GM12878 (cell line): ENCODE results near the gene SYNPO.

Experiments
- EGR1 ChIP-seq, 2 experiments: IDR thresholded peaks; 1 replicate in 1 of 2; 2 replicates in 1 of 2; pipeline ENCODE4 v1.6.1; 2011 to 2012; ENCODE audit warnings: low read depth in 2 of 2, low read length in 2 of 2, borderline replicate concordance in 1 of 2, mild to moderate bottlenecking in 1 of 2, moderate library complexity in 1 of 2
- EZH2 ChIP-seq: IDR thresholded peaks from 2 replicates; pipeline ENCODE4 v1.6.1; 2012; ENCODE audit warnings: low read depth, mild to moderate bottlenecking, control low read depth, inconsistent platforms, low read length, borderline replicate concordance; ENCODE audit not compliant: control insufficient read depth
- POLR2A ChIP-seq: IDR thresholded peaks from 2 replicates; pipeline ENCODE4 v1.6.1; 2011; ENCODE audit warnings: low read depth, mild to moderate bottlenecking, low read length
- RAD21 ChIP-seq: IDR thresholded peaks from 2 replicates; pipeline ENCODE4 v1.6.1; 2011; ENCODE audit warnings: mild to moderate bottlenecking, low read depth, low read length, moderate library complexity; ENCODE audit not compliant: insufficient read depth
- SREBF2 ChIP-seq: IDR thresholded peaks from 2 replicates; pipeline ENCODE4 v1.6.1; 2012; ENCODE audit warnings: mild to moderate bottlenecking, low read length
- TCF12 ChIP-seq: IDR thresholded peaks from 2 replicates; pipeline ENCODE4 v1.6.1; 2011; ENCODE audit warnings: low read depth, mild to moderate bottlenecking, low read length
- TF ChIP-seq, protein P1 (sequence below), 3 experiments: IDR thresholded peaks in 2 of 3; conservative IDR thresholded peaks in 1 of 3; 2 replicates each; pipeline ENCODE4 v1.5.1; 2011; ENCODE audit warnings: low read depth in 3 of 3, low read length in 3 of 3, mild to moderate bottlenecking in 3 of 3, control low read depth in 2 of 3, moderate library complexity in 2 of 3, inconsistent platforms in 1 of 3, mixed read lengths in 1 of 3; ENCODE audit not compliant: control insufficient read depth in 2 of 3, insufficient read depth in 1 of 3; ENCODE audit errors: extremely low read depth in 1 of 3

DNA sequence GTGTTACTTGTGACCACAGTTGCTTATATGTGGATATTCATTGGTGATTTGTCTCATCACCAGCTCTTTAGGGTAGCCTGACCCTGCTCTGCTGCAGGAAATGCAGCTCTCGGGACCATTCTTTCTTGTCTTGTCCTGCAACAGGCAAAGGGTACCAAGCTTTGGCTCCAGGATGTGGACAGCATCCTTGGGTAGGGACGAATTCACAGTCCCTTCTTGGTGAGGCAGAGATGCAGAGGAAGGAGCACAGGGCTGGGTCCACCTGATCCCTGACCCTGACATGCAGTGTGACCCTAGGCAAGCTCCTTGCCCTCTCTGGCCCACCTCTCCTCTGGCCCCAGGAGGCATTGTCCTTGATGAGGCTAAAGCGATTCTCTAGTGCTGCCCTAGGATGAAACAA lies 37.0 kb upstream of the SYNPO start:
- TF ChIP-seq, protein P1, sequence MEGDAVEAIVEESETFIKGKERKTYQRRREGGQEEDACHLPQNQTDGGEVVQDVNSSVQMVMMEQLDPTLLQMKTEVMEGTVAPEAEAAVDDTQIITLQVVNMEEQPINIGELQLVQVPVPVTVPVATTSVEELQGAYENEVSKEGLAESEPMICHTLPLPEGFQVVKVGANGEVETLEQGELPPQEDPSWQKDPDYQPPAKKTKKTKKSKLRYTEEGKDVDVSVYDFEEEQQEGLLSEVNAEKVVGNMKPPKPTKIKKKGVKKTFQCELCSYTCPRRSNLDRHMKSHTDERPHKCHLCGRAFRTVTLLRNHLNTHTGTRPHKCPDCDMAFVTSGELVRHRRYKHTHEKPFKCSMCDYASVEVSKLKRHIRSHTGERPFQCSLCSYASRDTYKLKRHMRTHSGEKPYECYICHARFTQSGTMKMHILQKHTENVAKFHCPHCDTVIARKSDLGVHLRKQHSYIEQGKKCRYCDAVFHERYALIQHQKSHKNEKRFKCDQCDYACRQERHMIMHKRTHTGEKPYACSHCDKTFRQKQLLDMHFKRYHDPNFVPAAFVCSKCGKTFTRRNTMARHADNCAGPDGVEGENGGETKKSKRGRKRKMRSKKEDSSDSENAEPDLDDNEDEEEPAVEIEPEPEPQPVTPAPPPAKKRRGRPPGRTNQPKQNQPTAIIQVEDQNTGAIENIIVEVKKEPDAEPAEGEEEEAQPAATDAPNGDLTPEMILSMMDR (IDR thresholded peaks at IDR 0.05 in 2 of 3, conservative IDR thresholded peaks at IDR 0.05 in 1 of 3; ENCODE audit: control insufficient read depth in 2 of 3, extremely low read depth in 1 of 3, insufficient read depth in 1 of 3, low read depth in 3 of 3, low read length in 3 of 3) = no peak
- TF ChIP-seq POLR2A = no peak
- no peak for TF ChIP-seq RAD21
- TF ChIP-seq EGR1 (IDR thresholded peaks at IDR 0.05; ENCODE audit: borderline replicate concordance in 1 of 2, low read depth in 2 of 2, low read length in 2 of 2) = no peak
- no peak for TF ChIP-seq SREBF2
- no peak for TF ChIP-seq EZH2
- TF ChIP-seq TCF12 = no peak
